Calu3 (cell line): ENCODE data around the gene CTNND2. TPM values are rescaled to one million over a fixed set of nuclear protein-coding genes. Genes with fewer than 3 reads are reported as not detected.

ENCODE experiments used
- BruUV-seq: library from RNA; stranded (reverse); fragments of 400-500 nt; replicated peaks from 2 replicates; lab custom pipeline; 2021; lab: Mats Ljungman, UMichigan
- CTCF ChIA-PET: fragments of 300-600 bp; sonication (Branson Sonifier 250); formaldehyde crosslinking; loops from one replicate; lab custom pipeline; 2022; ENCODE audit warnings: antibody characterized with exemption; lab: Charles Lee
- DNase-seq: peaks from one replicate; pipeline ENCODE4 v3.0.0; 2022
- H3K27ac Mint-ChIP-seq: one replicate; pipeline ENCODE4 v1.8.0; 2022; ENCODE audit warnings: mixed read lengths; ENCODE audit not compliant: unreplicated experiment
- H3K27me3 Mint-ChIP-seq: one replicate; pipeline ENCODE4 v1.8.0; 2022; ENCODE audit warnings: mixed read lengths; ENCODE audit not compliant: unreplicated experiment
- H3K36me3 Mint-ChIP-seq: one replicate; pipeline ENCODE4 v1.8.0; 2022; ENCODE audit warnings: mild to moderate bottlenecking, moderate library complexity, mixed read lengths; ENCODE audit not compliant: insufficient read depth, unreplicated experiment
- H3K4me1 Mint-ChIP-seq: one replicate; pipeline ENCODE4 v1.8.0; 2022; ENCODE audit warnings: mild to moderate bottlenecking, low read depth, mixed read lengths; ENCODE audit not compliant: unreplicated experiment
- H3K4me3 Mint-ChIP-seq: one replicate; pipeline ENCODE4 v1.8.0; 2022; ENCODE audit warnings: mild to moderate bottlenecking, low read depth, moderate library complexity, mixed read lengths; ENCODE audit not compliant: unreplicated experiment
- H3K9me3 Mint-ChIP-seq: one replicate; pipeline ENCODE4 v1.8.0; 2022; ENCODE audit warnings: low read depth, mixed read lengths; ENCODE audit not compliant: unreplicated experiment
- CTCF ChIP-seq: fragments of 200-600 bp; IDR thresholded peaks from one replicate; pipeline ENCODE4 v1.8.0; 2022; ENCODE audit warnings: antibody characterized with exemption; ENCODE audit not compliant: unreplicated experiment
- intact Hi-C: fragments of 100-400 bp; cut with micrococcal nuclease; formaldehyde crosslinking; loops from one replicate; pipeline ENCODE4 v1.10.0; 2022; ENCODE audit not compliant: unreplicated experiment
- total RNA-seq: library from RNA; stranded (reverse); gene quantifications from 2 replicates; pipeline ENCODE4 v1.2.3, GENCODE V29; 2022

The CTNND2 gene
- total RNA-seq, 1 experiment from 2014 or later, result 19.6 TPM

- Mint-ChIP-seq H3K4me3 (no peak overlapping the region), H3K4me1 (no peaks in the 10 kb centered on the region), H3K9me3 (peaks cover 4% of the 10 kb centered on the region), H3K27ac (no peak overlapping the region), H3K27me3 (no peaks in the 10 kb centered on the region), H3K36me3 (no peaks in the 10 kb centered on the region)
- intact Hi-C loops, result no loop called here
- no TSS peak for BruUV-seq
- CTCF ChIA-PET, result no interaction called here
- TF ChIP-seq CTCF, result no peak
- DNase-seq, result peak; percentile 8
Observed at GRCh38 chr5:11928909-11929308, 24.7 kb upstream of the CTNND2 start.

- Mint-ChIP-seq H3K36me3 (no peaks in the 10 kb centered on the region), H3K4me1 (no peaks in the 10 kb centered on the region), H3K9me3 (peaks cover 2% of the 10 kb centered on the region), H3K4me3 (no peak overlapping the region), H3K27ac (no peak overlapping the region), H3K27me3 (no peaks in the 10 kb centered on the region)
- intact Hi-C loops, result no loop called here
- no TSS peak for BruUV-seq
- CTCF ChIA-PET, result no interaction called here
- DNase-seq, result no peak
- TF ChIP-seq CTCF, result no peak
Observed at GRCh38 chr5:11925701-11926100, 21.5 kb upstream of the CTNND2 start.

GRCh38 chr5:11922394-11922793, 18.1 kb upstream of the CTNND2 start:
- BruUV-seq, result no TSS peak
- Mint-ChIP-seq H3K4me3 (no peak overlapping the region), H3K4me1 (no peaks in the 10 kb centered on the region), H3K9me3 (peaks cover 2% of the 10 kb centered on the region), H3K36me3 (no peaks in the 10 kb centered on the region), H3K27me3 (no peaks in the 10 kb centered on the region), H3K27ac (no peak overlapping the region)
- no peak for DNase-seq
- intact Hi-C loops, result no loop called here
- CTCF ChIA-PET, result no interaction called here
- no peak for TF ChIP-seq CTCF

- CTCF ChIA-PET, result no interaction called here
- no peak for DNase-seq
- BruUV-seq, result no TSS peak
- Mint-ChIP-seq H3K27me3 (no peaks in the 10 kb centered on the region), H3K36me3 (no peaks in the 10 kb centered on the region), H3K27ac (no peak overlapping the region), H3K9me3 (no peaks in the 10 kb centered on the region), H3K4me1 (no peaks in the 10 kb centered on the region), H3K4me3 (no peak overlapping the region)
- intact Hi-C loops, result no loop called here
- no peak for TF ChIP-seq CTCF
Observed at GRCh38 chr5:11918463-11919045, 14.3 kb upstream of the CTNND2 start.
